GM18526 (cell line): ENCODE data around the gene PANX2.

Experiments
- POLR2A ChIP-seq: IDR thresholded peaks from 3 replicates; pipeline ENCODE4 v1.6.1; 2011; ENCODE audit not compliant: insufficient read length; ENCODE audit errors: extremely low read depth

Gene PANX2

DNA sequence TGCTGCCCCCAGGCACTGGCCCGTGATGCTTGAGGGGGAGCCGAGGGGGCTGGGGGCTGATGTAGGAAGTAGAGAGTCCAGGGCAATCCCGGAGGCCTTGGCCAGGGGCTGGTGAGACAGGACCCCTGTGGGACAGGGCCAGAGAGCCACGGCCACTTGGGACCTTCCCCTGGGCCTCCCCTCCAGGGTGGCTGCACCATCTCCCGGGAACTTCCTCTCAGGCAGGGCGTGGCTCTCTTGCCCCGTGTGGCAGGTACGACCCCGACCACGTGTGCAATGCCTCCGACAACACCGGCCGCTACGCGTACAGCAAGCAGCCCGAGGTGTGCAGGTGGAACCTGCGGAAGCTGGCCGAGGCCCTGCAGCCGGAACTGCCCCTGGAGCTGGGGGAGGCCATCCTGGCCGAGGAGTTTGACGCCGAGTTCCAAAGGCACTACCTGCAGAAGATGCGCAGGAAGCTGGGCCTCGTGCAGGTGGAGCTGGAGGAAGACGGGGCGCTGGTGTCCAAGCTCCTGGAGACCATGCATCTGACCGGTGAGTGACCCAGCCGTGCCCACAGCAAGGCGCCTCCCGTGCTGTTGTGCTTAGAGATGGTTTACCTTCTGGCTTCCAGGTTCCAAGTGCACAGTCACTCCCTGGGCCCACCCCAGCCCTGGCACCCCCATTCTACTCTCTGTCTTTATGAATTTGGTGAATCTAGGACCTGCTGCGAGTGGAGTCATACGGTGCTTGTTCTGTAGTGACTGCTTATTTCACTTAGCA lies 40.0 kb downstream of the PANX2 start:
- TF ChIP-seq POLR2A = no peak

DNA sequence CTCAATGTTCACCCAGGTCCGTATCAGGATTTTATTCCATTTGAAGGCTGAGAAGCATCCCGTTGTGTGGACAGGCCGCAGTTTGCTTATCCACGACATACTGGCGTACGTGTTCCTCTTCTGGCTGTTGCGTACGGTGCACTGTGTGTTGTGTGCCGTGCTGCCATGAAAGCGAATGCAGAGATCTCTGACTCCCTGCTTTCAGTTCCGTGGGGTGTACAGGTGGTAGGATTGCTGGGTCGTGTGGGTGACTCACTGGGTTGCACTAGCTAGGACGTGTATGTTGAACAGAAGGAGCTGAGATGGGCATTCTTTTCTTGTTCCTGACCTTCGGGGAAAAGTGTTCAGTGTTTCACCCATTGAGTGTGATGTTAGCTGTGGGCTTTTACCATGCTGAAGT lies 40.6 kb downstream of the PANX2 start:
- no peak for TF ChIP-seq POLR2A

DNA sequence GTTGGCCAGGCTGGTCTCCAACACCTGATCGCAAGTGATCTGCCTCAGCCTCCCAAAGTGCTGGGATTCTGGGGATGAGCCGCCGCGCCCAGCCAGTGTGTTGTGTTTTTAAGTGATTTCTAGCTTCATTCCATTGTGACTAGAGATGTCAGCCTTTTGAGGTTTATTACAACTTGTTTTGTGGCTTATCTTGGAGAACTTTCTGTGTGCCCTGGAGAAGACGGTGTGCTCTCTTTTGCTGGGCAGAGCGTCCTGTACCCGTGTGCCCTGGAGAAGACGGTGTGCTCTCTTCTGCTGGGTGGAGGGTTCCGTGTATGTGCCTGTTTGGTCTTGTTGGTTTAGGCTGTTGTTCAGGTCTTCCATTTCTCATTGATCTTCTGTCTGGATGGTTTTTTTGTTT lies 42.7 kb downstream of the PANX2 start:
- TF ChIP-seq POLR2A = no peak

- no peak for TF ChIP-seq POLR2A
Observed at GRCh38 chr22:50215297-50216054, 44.9 kb downstream of the PANX2 start.

- no peak for TF ChIP-seq POLR2A
Observed at GRCh38 chr22:50216055-50216683, 45.6 kb downstream of the PANX2 start.

GRCh38 chr22:50216684-50217520 lies 46.4 kb downstream of the PANX2 start:
- no peak for TF ChIP-seq POLR2A

DNA sequence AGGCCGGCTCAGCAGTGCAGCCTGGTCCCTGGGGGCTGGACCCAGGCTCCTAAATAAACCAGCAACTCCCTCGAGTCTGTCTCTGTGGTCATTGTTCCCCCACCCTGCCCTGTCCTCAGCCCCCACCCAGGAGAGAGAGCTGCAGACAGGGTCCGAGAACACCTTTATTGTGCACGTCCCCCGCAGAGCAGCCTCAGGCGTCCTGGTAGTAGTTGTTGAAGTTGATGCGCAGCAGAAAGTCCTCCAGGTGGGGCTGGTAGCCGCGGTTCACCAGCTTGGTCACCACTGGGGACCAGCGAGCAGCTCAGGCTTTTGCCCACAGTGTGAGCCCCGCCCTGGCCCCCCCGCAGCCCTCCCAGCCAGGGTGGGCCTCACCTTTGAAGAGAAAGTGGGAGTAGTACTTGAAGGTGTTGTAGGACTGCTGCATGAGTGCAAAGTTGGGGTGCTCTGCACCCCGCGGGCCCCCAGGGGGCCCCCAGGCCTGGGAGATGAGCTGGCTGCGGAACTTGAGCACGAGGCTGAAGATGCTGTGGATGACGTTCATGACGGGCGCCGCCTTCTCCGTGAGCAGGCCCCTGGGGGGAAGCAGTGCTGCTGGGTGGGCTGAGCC lies 47.1 kb downstream of the PANX2 start:
- no peak for TF ChIP-seq POLR2A

DNA sequence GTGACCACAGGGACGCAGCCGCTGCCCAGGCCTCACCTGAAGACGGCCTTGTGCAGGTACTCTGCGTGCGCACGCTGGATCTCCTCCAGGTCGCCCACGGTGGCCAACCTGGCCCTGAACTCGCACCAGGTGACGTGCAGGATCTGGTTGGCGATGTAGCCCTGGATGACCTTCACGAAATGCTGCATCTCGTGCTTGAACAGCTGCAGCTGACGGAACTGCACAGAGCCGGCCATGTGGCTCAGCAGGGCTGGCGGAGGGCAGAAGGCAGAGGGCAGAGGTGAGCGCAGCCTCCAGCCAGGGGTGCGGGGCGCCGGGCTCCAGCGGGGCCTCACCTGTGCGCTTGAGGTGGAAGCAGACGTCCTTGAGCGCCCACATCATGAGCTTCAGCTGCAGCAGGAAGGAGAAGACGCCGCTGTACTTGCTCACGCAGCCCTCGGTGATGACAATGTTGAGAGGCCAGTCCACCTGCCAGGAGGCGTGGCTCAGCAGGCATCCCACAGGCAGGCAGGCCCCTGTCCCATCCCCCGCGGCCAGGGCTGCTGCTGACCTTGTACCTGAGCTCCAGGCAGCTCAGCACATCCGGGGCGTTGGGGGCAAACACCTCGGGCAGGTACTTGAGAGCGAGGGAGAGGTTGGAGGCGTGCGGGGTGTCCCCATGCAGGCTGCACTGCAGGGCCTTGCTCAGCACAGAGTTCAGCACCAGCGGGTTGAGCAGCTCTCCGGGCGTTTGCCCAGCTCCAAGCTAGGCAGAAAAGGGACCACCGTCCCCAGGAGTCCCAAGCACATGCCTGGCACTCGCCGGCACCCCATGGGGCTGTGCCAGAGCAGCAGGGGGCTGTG lies 47.8 kb downstream of the PANX2 start:
- no peak for TF ChIP-seq POLR2A

GRCh38 chr22:50218996-50219727 lies 48.6 kb downstream of the PANX2 start:
- TF ChIP-seq POLR2A = no peak

DNA sequence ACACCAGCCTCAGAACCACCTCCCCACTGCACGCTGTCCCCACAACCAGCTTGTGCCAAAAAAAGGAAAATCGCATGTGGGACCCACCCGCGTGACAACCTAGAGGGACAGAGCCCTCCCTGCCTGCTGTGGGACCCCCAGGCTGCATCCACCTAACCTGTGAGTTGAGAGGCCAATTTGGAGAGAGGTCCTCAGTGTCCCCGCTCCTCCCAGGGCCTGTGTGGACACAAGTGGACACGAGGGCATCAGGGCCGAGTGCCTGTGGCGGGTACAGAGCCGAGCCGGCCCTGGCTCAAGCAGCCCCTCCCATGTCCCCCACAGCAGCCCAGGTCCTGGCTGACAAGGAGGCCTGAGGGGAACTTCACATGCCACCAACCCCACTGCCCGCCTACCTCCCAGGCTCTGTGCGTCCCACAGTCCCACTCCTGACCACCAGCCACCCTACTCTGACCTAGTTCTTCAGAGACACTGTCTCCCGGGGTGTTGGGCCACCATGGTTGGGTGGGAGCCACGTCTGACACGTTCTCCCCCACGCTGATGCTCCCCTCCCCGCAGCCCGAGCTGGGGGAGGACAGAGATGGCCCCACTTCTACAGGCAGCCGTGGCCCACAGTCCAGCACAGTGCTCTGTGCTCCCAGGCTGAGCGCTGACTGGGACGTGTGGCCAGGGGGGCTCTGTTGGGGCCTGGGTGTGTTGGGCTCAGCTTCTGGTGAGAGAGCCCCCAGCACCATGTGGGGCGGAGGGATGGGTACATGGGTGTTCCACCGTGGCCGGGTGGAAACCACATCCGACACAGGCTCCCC lies 49.5 kb downstream of the PANX2 start:
- TF ChIP-seq POLR2A = no peak

- TF ChIP-seq POLR2A = no peak
Observed at GRCh38 chr22:50220603-50221409, 50.3 kb downstream of the PANX2 start.
